SIG-M5 treated with dmso at 0.1 percent for 504 hours (cell line): ENCODE data around the gene RFC5.

ENCODE experiments used
- DNase-seq: peaks from one replicate; lab custom pipeline; 2025; ENCODE audit not compliant: unreplicated experiment; lab: John Stamatoyannopoulos, UW

The RFC5 gene

DNA sequence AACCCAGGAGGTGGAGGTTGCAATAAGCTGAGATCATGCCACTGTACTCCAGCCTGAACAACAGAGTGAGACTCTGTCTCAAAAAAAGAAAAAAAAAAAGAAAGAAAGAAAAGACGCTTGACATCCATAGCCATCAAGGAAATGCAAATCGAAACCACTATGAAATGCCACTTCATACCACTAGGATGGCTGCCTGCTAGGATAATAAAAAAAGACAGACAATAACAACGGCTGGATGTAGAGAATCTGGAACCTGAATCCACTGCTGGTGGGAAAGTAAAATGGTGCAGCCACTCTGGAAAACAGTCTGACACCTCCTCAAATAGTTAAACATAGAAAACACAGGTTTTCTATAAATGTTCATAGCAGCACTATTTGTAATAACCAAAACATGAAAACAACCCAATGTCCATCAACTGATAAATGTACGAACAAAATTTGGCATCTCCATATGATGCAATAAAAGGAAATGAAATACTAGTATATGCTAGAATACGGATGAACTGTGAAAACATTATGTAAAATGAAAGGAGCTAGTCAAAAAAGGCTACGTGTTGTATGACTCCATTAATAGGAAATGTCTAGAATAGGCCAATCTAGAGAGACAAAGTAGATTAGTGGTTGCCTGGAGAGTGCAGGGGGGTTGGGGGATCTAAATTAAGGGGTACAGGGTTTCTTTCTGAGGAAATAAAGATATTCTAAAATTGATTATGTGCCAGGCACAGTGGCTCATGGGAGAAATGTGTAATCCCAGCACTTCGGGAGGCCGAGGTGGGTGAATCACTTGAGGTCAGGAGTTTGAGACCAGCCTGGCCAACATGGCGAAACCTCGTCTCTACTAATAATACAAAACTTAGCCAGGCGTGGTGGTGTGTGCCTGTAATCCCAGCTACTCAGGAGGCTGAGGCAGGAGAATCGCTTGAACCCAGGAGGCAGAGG is 34.7 kb downstream of the RFC5 start:
- DNase-seq: no peak

DNA sequence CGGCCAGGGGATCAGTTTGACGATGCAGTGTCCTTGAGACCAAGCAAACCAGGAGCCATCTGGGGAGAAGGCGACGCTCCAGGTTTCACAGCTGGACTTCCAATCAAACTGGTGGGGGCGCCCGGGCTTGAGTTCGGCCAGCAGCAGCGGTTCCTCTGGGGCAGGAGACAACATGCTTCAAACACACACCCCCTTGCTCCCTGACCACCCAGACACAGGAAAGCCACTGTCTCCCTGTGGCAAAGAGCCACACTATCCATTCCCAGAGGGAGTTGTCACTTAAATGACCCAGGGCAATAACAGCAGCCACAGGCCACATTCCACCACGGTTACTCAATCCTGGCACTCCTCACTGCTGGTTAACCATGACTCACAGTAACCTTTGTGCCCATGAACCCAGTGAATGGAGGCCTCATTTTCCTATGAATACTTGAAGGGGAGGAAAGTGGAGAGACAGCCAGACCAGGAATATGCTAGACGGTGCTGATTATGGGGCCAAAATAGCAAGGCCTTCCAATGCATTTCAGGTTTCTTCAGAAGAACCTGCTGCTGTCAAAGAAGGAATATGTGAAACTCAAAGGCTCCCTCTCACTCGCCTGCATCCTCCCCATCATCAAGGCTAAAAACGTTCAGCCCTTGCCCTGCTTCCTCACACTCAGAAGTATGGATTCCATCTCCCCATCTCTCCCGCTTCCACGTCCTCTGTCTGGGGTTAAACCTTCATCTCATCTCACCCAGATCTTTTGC is 36.0 kb downstream of the RFC5 start:
- DNase-seq: peak; percentile 58

DNA sequence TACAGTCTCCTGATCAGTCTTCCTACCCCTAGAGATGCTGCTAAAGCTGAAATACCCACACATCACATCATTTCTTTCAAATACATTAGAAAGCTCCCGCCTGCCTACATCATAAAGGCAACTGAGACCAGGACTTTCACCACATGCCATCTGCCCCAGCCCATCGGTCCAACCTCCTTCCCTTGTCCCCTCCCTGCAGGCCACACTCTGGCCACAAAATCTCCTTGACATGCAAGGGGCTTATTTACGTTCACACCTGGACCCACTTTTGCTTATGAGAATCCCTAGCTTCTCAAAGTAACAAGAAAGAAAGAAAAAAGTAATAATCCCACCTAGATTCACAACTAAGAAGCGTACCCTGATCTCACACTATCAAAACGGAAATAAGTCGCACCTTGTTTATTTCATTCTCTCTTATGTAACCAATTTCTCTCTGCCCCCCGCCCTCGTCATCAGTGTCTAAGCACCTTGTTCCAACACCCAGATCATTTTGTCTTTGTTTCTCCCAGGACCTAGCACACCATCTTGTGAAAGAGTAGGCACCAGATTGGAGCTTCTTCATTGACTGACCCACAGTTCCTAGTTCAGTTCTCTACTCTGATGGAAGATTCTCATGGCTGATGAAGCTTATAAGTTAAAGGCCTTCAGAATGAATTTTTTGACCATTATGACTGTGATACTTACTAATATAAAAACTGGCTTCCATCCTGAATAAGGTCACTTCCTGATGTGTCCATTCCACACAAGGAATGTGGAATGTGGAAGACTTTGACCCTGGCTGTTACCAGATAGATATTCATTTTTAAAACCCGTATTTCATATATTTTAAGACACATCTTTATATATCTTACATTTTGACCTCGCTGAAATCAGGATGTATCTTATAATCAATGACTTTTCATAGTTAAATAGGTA is 36.8 kb downstream of the RFC5 start:
- no peak for DNase-seq

- peak; percentile 69 for DNase-seq
These were observed 38.6 kb downstream of the RFC5 start for GRCh38 chr12:118055144-118055557.

- DNase-seq: no peak
These were observed 39.6 kb downstream of the RFC5 start for GRCh38 chr12:118055865-118056773.

DNA sequence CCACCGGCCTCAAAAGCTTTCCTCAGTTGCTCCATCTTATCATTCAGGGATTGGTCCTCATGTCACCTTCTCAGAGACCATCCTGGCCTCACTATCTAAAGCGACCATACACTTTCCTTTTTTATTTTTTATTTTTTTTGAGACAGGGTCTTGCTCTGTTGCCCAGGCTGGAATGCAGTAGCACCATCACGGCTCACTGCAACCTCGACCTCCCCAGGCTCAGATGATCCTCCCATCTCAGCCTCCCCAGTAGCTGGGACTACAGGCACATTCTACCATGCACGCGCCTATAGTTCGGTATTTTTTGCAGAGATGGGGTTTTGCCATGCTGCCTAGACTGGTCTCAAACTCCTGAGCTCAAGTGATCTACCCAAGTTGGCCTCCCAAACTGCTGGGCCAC is 41.7 kb downstream of the RFC5 start:
- no peak for DNase-seq

DNA sequence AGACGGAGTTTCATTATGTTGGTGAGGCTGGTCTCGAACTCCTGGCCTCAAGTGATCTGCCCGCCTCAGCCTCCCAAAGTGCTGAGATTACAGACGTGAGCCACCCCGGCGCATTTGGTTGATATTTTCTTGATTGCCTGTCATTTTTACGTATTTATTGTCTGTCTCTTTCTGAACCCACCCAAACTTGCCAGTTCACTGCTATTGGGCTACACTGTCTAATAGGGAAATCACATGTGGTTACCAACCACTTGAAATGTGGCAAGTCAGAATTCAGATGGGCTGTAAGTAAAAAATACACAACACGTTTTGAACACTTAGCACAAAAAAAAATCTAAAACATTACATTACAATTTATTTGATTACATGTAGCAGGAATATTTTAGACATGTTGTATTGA is 42.4 kb downstream of the RFC5 start:
- no peak for DNase-seq

GRCh38 chr12:118059341-118060191 is 43.1 kb downstream of the RFC5 start:
- no peak for DNase-seq

GRCh38 chr12:118060301-118061010 is 44.0 kb downstream of the RFC5 start:
- DNase-seq: no peak

- DNase-seq: no peak
These were observed 44.7 kb downstream of the RFC5 start, which contains the start of gene WSB2 for GRCh38 chr12:118061011-118061872. WSB2 (minus strand) TSS chr12:118061179; CDS start chr12:118061048, 131 bp downstream.

DNA sequence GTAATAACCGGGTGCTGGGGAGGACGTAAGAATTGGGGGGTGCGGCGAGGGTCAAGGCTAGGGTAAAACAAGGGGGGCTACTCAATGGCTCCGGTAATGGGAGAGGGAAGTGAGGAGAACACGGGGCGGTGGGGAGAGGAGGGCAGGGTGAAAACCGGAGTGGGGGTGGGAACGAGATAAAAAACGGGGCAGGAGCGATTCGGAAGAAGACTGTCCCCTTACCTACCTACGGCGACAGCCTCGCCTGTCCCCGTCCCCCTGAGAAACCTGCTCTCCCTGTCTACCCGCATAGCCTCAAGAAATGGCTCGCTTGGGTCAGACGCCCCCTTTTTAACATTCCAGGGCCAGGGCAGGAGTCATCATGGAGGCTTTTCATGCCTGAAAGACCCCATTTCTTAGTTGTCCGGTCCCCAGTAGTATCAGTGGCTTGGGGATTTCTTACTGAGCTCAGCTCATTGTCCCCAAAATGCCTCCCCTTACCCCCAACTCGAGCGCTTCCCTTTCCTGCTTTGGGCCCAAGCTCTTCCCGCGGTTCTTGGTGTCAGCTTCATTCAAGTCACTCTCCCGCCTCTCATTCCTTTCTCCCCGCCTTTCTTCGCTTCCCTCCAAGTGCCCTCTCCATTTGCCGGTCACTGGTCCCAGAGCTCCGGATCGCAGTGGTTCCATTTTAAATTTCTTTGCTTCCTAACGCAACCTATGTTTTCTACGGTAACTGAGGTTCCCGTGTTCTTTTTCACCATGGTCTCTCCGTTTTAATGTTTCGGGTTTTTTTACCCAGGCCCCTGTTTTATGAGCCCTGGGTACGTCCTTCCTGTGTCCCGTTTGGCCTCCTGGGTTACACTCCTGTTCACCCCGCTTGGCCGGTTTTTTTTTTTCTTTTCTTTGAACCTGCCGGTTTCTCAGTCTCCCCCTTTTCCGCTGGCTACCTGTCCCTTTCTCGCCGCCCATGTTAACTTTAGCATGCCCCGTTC is 45.7 kb downstream of the RFC5 start:
- no peak for DNase-seq

GRCh38 chr12:118063576-118064391 is 47.3 kb downstream of the RFC5 start:
- DNase-seq: peak; percentile 21

DNA sequence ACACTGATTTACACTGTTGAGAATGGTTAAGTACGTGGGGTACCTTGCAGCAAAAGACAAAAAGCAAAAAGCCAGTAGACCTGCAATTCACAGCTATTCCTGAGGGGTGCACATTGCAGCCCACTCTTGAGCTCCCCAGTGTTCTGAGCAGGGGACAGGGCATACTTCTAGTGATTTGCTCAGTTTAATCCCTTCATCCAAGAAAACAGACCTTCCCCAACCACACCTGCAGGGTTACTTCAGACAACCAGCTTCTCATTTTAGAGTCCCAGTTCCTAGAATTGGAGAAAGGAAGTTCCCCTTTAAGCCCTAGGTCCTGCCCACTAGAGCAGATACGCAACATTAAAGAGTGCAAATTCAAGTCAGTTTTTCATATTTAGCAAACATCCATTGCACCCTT is 48.1 kb downstream of the RFC5 start:
- DNase-seq: no peak

DNA sequence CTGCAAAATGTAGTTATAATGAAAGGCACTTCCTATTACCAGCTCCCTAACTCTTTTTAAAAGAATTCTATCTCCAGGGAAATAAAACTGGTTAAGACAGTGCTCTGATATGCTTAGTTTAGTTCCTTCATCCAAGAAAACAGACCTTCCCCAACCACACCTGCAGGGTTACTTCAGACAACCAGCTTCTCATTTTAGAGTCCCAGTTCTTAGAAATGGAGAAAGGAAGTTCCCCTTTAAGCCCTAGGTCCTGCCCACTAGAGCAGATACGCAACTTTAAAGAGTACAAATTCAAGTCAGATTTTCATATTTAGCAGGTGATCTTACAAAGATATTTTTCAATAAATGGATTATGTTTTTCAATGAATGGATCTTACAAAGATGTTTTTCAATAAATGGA is 48.9 kb downstream of the RFC5 start:
- DNase-seq: peak; percentile 21

DNA sequence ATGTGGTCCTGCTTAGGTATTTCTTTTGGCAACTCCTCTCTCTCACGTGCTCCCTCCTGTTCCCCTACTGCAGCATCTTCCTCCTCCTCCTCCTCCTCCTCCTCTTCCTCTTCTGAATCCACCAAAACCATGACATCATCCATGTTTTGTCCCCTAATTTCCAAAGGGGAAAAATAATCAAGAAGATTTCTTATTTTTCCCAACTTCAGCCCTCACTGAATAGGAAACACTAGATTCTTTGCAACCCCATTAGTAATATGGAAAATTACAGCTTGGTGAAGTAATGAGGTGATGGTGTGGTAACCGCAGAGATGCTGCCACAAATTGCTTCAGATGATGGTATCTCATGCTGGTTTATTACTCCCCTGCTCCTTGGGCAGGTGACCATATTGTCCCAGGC is 51.9 kb downstream of the RFC5 start:
- no peak for DNase-seq
